MM.1S (cell line): ENCODE data around the gene UNC13C.

Experiments
- EZH2 ChIP-seq: fragments of 300-600 bp; sonication (generic); optimal IDR thresholded peaks from 2 replicates; pipeline ENCODE3; 2017; ENCODE audit warnings: low read depth, mild to moderate bottlenecking, antibody characterized with exemption, low read length, mixed read lengths
- EZH2phosphoT487 ChIP-seq: fragments of 300-600 bp; sonication (generic); IDR thresholded peaks from 2 replicates; pipeline ENCODE4 v1.6.1; 2018; ENCODE audit warnings: antibody characterized with exemption, low read length
- TF ChIP-seq, protein P1 (sequence below): fragments of 300-600 bp; sonication (generic); IDR thresholded peaks from 2 replicates; pipeline ENCODE4 v1.5.1; 2016; ENCODE audit warnings: antibody characterized with exemption, low read length, mixed read lengths

DNA sequence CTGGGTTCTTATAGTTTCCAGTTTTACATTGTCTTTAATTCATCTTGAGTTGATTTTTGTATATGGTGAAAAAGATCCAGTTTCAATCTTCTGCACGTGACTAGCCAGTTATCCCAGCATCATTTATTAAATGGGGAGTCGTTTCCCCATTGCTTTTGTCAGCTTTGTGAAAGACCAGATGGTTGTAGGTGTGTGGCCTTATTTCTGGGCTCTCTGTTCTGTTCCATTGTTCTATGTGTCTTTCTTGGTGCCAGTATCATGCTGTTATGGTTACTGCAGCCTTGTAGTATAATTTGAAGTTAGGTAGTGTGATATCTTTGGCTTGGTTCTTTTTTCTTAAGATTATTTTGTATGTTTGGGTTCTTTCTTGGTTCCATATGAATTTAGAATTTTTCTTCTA lies 432.2 kb downstream of the UNC13C start:
- TF ChIP-seq, protein P1, sequence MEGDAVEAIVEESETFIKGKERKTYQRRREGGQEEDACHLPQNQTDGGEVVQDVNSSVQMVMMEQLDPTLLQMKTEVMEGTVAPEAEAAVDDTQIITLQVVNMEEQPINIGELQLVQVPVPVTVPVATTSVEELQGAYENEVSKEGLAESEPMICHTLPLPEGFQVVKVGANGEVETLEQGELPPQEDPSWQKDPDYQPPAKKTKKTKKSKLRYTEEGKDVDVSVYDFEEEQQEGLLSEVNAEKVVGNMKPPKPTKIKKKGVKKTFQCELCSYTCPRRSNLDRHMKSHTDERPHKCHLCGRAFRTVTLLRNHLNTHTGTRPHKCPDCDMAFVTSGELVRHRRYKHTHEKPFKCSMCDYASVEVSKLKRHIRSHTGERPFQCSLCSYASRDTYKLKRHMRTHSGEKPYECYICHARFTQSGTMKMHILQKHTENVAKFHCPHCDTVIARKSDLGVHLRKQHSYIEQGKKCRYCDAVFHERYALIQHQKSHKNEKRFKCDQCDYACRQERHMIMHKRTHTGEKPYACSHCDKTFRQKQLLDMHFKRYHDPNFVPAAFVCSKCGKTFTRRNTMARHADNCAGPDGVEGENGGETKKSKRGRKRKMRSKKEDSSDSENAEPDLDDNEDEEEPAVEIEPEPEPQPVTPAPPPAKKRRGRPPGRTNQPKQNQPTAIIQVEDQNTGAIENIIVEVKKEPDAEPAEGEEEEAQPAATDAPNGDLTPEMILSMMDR = no peak
- TF ChIP-seq EZH2phosphoT487 = no peak
- no peak for TF ChIP-seq EZH2
